ENCODE data around the gene DEFB132.

DNA sequence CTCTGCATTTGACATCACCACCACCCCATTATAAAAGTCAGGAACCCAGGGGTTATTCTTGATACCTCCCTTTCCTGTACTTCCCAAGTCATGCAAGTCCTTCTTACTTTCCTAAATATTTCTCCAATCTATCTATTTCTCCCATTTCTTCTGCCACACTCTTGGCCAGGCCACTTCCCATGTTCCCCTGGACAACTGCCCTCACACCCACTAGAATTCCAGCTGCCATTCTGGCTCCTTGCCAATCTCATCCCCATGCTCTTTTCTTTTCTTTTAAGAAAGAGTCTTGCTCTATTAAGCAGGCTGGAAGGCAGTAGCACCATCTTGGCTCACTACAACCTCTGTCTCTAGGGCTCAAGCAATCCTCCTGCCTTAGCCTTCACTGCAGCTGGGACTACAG is 15.2 kb downstream of the DEFB132 start:
- TF ChIP-seq EZH2phosphoT487 (IDR thresholded peaks at IDR 0.05; ENCODE audit: insufficient read depth, low read depth) (no peak), EZH2 (IDR thresholded peaks at IDR 0.05; ENCODE audit: insufficient read depth, poor library complexity, severe bottlenecking) (no peak)
